8988T (cell line): ENCODE data around the gene MED20.

Experiments
- DNase-seq: peaks from one replicate; pipeline ENCODE4 v3.0.0; 2011

The MED20 gene

GRCh38 chr6:41900861-41901260, 20.1 kb downstream of the MED20 start:
- DNase-seq: no peak

DNA sequence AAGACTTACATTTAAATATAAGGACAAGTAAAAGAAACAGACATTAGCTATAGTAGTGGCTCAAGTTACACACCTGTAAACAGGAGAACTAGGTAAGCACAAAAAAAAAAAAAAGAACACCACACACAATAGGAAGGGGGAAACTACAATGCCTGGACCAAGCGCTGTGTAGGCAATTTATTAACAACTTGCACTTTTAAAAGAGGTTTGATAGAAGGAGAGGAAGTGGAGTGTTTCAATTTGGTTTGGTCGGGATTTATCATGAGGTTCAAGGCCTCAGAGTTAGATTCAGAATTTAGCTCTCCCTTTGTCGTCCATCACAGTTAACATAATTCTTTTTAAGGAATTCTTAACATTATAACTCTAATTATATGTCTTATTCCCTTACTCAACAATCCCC, 24.7 kb downstream of the MED20 start:
- no peak for DNase-seq

DNA sequence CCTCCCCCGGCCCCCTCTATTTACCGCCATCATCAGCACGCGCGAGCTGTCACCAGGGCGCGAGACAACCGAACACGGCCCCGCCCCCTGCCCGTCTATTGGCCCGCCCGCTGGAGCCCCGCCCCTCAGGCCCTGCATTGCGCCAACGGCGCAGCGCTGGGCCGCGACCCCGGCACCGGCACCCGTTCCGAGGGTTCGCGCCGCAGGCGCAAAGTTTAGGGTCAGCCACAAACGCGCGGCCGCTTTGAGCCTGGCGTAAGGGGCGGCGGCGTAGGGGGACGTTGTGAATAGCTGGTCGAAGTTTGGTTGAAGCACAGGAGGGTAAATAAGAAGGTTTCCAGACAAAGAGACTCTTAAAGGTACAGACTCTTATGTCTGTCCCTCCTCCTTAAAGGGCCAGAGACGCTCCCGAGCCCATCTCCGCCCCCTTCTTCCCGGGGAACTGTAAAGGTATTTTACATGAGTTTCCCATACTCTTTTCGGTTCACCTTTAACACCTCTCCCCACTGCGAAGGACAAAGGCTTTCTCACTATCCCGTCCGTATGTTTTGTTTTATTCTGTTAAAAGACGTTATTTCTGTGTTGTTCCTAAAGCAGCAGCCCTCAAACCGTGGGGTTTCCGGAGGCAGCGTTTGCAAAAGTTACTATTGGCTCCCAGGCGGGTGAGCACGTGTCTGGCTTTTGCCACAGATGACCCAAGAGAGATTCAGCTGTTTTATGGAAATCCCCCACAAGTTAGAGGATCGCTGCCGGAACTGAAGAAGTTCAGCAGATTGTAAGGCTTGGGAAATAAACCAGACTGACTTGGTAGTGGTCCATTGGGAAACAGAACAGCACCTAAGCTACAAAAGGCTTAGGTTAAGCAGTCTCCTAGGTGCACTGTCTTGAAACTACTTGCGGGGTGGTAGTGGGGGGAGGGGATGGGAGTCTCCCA, 25.4 kb downstream of the MED20 start, which contains the start of gene USP49:
Gene USP49, minus strand, starts transcription at position 76 of the 934 bp plus-strand sequence. CDS start 88,392 bp downstream, outside the sequence.
- peak; percentile 91 for DNase-seq

- DNase-seq: no peak
These were observed 26.3 kb downstream of the MED20 start for GRCh38 chr6:41894366-41895299.

- no peak for DNase-seq
These were observed 27.9 kb downstream of the MED20 start for GRCh38 chr6:41892921-41893564.

- DNase-seq: no peak
These were observed 33.6 kb downstream of the MED20 start for GRCh38 chr6:41887331-41887751.

- DNase-seq: no peak
These were observed 35.0 kb downstream of the MED20 start for GRCh38 chr6:41885930-41886329.

DNA sequence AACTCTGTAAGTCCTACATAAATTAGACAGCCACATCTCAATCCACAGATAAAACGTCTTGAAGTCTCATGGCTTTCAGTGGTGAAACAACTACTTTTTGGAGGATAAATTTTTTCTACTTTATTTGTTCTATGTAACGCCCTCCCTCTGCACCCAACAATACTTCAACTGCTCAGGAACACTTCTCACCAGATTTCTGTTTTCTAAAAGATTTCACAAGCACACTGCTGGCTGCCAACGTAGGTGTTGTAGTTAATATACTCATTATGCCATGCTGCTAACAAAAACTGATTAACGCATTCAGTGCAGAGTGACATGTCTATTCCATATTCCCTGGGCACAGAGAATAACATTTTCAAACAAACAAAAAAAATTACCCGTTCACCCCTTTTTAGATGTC, 36.0 kb downstream of the MED20 start:
- DNase-seq: no peak

DNA sequence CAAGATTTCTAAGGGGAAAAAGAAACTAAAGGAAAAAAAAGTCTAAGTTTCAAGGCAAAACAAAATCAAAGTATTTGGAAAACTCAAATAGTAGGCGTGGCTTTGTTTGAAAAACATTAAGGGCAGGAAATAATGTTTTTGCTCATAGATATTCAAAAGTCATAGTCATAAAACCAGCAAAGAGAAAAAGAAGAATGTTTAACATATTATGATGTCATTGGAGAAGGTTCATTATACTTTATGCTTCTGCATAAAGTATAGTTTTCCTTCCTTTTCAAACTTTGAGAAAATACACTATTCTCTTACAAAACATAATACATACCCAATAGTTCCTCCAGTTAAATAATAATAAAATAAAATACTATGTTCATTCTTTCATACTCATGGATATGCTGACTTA, 39.4 kb downstream of the MED20 start:
- no peak for DNase-seq

- no peak for DNase-seq
These were observed 42.0 kb downstream of the MED20 start for GRCh38 chr6:41878961-41879405.

DNA sequence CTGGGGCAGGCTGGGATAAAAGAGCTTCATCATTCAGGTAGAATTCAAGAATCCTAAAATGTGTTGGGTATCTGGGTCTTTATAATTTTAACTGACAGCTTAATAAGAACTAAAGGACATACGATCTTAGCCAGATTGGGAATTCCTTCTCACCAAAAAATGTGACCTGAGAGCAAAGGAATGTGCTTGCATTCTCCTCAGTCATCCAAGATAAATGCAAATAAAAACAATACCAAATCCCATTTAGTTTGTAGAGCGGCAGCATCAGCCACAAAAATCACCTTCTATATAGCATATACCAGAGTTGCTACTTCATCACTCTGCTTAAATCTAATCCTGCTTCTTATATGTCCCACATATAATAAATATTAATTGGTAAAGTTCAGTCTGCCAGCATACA, 42.7 kb downstream of the MED20 start:
- no peak for DNase-seq

GRCh38 chr6:41877051-41877680, 43.8 kb downstream of the MED20 start:
- no peak for DNase-seq

- DNase-seq: no peak
These were observed 46.2 kb downstream of the MED20 start for GRCh38 chr6:41874741-41875140.

DNA sequence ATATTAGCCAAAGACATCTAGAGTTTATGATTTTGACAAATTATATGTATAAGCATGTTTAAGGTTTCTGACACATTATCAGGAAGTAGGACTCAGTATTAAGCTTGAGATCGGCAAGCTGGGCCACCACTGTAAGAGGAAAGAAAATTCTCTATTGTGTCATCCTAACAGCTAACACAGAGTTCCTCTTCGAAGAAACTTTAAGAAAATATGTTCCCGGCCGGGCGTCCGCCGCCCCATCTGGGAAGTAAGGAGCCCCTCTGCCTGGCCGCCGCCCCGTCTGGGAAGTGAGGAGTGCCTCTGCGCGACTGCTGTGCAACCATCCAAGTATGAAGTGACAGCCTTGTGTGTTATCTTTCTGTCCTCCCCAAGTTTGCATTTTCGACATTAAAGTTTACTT, 48.8 kb downstream of the MED20 start:
- no peak for DNase-seq

DNA sequence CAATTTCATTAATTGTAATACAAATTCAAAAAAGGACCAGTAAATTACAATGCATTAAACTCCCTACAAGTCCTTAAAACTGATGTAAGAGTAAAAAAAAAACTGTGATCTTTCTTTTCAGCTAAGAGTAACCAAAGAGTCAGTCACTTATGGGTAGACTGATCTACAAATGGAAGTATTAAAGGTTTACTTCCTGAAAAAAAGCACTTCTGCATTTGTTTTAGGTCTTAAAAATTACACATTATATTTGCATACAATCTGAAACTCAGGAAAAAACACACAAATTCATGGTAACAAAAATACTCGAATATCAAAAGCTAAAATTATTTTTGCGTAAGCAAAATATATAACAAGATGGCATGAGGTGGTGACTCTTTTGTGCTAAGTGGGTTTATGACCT, 49.2 kb downstream of the MED20 start:
- DNase-seq: no peak

- no peak for DNase-seq
These were observed 61.6 kb downstream of the MED20 start for GRCh38 chr6:41859356-41859755.

DNA sequence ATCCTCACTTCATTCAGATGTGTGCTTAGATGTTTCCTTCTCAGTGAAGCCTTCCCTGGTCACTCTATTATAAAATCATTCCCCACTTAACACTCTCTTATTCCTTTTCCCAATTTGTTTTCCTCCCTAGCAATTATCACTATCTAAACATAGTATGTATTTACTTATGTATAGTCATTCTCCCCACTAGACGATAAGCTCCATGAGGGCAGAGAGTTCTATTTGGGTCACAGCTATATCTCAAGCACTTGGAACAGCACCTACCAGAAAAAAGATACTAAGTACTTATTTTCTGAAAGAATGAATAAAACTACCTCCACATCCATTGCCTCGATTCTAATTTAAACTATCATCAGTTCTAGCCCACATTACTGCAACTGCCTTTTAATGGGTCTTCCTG, 62.2 kb downstream of the MED20 start:
- no peak for DNase-seq
